Lower lobe of right lung (tissue), 2 donors: ENCODE data around the gene PDE6H. TPM values are rescaled to one million over a fixed set of nuclear protein-coding genes. Genes with fewer than 3 reads are reported as not detected.

Source experiments
- ATAC-seq, 2 donors: fragments of 200-7000 bp; cut with Tn5 transposase; one replicate each; pipeline ENCODE4 v1.9.1; 2020 to 2022; ENCODE audit warnings: mild to moderate bottlenecking in 2 of 2, moderate library complexity in 2 of 2
- DNase-seq: peaks from one replicate; pipeline ENCODE4 v3.0.0-alpha.2; 2020
- H3K27ac ChIP-seq: fragments of 200-600 bp; one replicate; pipeline ENCODE4 v1.8.0; 2022
- H3K27me3 ChIP-seq: fragments of 200-600 bp; one replicate; pipeline ENCODE4 v1.8.0; 2022; ENCODE audit warnings: low read depth
- H3K36me3 ChIP-seq: fragments of 200-600 bp; one replicate; pipeline ENCODE4 v1.8.0; 2022; ENCODE audit warnings: mild to moderate bottlenecking
- H3K4me1 ChIP-seq: fragments of 200-600 bp; one replicate; pipeline ENCODE4 v1.8.0; 2022
- H3K4me3 ChIP-seq: fragments of 200-600 bp; one replicate; pipeline ENCODE4 v1.8.0; 2022; ENCODE audit warnings: mild to moderate bottlenecking
- H3K9me3 ChIP-seq: fragments of 200-600 bp; one replicate; pipeline ENCODE4 v1.8.0; 2022
- CTCF ChIP-seq: fragments of 200-600 bp; IDR thresholded peaks from one replicate; pipeline ENCODE4 v1.8.0; 2022; ENCODE audit warnings: antibody characterized with exemption, mild to moderate bottlenecking
- intact Hi-C: fragments of 100-400 bp; cut with DNase I; formaldehyde crosslinking; loops from one replicate; pipeline ENCODE4 v1.11.0; 2022
- total RNA-seq: library from RNA; stranded (reverse); fragmentation: NEBNext Ultra II Directional; extraction: Animal tissue kit (Norgen Biotek cat#: 25700); gene quantifications from one replicate; pipeline ENCODE4 v1.2.1, GENCODE V29; 2021
- donor health status: DM: no; HTN: yes; CAD: no; lungs with severe emphysema.

The PDE6H gene
- total RNA-seq, 1 donor from 2014 or later = 0.53 TPM

DNA sequence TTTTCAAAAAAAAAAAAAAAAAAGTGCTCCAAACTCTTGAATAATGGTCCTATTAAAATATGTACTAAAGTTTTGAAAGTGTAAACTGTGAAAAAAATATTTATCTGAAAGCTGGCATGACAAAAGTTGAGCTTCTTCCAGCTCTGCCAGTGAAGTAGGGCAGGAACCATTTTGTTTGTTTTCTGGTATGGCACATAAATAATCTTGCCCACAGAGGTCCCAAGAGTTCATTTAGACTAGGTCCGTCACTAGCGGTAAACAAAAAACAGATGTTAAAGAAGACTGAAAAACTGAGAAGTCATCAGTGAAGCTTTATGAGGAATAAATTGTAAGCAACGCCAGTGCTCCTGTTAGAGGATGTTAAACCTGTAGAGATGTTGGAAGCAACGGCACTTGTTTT is 41.5 kb upstream of the PDE6H start:
- H3K9me3 ChIP-seq = no peaks in the 10 kb centered on the region
- intact Hi-C loops = no loop called here
- ATAC-seq (no peak), DNase-seq (no peak)
- peaks cover 11% of the 10 kb centered on the region for H3K4me1 ChIP-seq
- no peak overlapping the region for H3K4me3 ChIP-seq
- no peak overlapping the region for H3K27ac ChIP-seq
- no peaks in the 10 kb centered on the region for H3K27me3 ChIP-seq
- TF ChIP-seq CTCF = no peak
- no peaks in the 10 kb centered on the region for H3K36me3 ChIP-seq

- Histone ChIP-seq H3K4me3 (no peak overlapping the region), H3K4me1 (peaks cover 11% of the 10 kb centered on the region), H3K27me3 (no peaks in the 10 kb centered on the region), H3K27ac (no peak overlapping the region), H3K9me3 (no peaks in the 10 kb centered on the region), H3K36me3 (no peaks in the 10 kb centered on the region)
- no peak for TF ChIP-seq CTCF
- DNase-seq (no peak), ATAC-seq (no peak)
- intact Hi-C loops = no loop called here
Measured at GRCh38 chr12:14931791-14932560, 40.9 kb upstream of the PDE6H start.

DNA sequence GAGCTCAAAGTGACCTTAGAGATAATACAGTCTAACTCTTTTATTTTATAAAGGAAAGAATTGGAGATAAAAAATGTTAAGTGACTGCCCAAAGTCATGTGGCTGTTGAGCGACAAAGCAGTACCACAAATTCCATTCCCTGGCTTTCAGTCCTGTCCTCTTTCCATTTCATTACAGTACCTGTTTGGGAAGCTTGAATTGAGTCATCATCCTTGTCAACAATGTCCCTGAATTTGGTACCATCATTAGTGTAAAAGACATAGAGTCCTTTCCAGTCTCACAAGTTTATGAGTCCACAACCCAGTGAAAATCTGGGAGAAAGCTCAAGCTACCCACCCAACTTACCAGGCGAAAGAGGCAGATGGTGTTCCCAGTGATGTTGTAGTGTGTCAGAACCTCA is 38.3 kb upstream of the PDE6H start:
- intact Hi-C loops = no loop called here
- Histone ChIP-seq H3K9me3 (no peaks in the 10 kb centered on the region), H3K36me3 (no peaks in the 10 kb centered on the region), H3K4me1 (peaks cover 11% of the 10 kb centered on the region), H3K27ac (no peak overlapping the region), H3K4me3 (no peak overlapping the region), H3K27me3 (no peaks in the 10 kb centered on the region)
- ATAC-seq = no peak
- DNase-seq = no peak
- TF ChIP-seq CTCF = no peak

DNA sequence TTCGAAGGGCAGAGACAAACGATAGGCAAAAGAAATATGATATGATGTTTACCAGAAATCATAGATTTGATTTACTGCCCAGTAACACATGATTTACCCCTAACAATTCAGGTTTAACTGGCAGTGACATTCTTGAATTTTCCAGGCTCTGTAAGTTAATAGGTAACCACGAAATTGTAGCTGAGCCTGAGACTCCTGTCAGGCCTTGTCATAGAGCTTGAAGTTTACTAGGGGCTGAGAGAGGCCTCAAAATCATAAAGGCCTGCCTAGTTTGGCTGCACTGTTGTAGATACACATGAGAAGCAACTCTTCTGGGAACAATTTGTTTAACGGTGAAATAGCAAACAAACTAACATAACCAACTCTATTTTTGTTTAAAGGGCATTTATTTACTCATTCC is 37.8 kb upstream of the PDE6H start:
- no peaks in the 10 kb centered on the region for H3K36me3 ChIP-seq
- H3K4me3 ChIP-seq = no peak overlapping the region
- H3K9me3 ChIP-seq = no peaks in the 10 kb centered on the region
- intact Hi-C loops = no loop called here
- no peak for TF ChIP-seq CTCF
- no peak overlapping the region for H3K27ac ChIP-seq
- DNase-seq = no peak
- no peaks in the 10 kb centered on the region for H3K27me3 ChIP-seq
- ATAC-seq = peak; percentile 42 to 85
- H3K4me1 ChIP-seq = peaks cover 9% of the 10 kb centered on the region

- peak; percentile 28 for TF ChIP-seq CTCF
- ATAC-seq = no peak
- no peak for DNase-seq
- Histone ChIP-seq H3K27me3 (no peaks in the 10 kb centered on the region), H3K4me3 (no peak overlapping the region), H3K27ac (no peak overlapping the region), H3K9me3 (no peaks in the 10 kb centered on the region), H3K4me1 (no peaks in the 10 kb centered on the region), H3K36me3 (no peaks in the 10 kb centered on the region)
- intact Hi-C loops = no loop called here
Measured at GRCh38 chr12:14936224-14936861, 36.5 kb upstream of the PDE6H start.
